ENCODE data around the gene TRIM17.
A peak's percentile ranks its signal among the peaks of the same experiment; 100 is the strongest.

TRIM17 gene

GRCh38 chr1:228416217-228416933, at the start of gene TRIM17:
Gene TRIM17 (minus strand): TSS chr1:228416861. CDS start chr1:228415072, 1,789 bp downstream.
- DNase-seq (ENCODE audit: extremely low read depth in 1 of 2, low read depth in 1 of 2), result no peak

DNA sequence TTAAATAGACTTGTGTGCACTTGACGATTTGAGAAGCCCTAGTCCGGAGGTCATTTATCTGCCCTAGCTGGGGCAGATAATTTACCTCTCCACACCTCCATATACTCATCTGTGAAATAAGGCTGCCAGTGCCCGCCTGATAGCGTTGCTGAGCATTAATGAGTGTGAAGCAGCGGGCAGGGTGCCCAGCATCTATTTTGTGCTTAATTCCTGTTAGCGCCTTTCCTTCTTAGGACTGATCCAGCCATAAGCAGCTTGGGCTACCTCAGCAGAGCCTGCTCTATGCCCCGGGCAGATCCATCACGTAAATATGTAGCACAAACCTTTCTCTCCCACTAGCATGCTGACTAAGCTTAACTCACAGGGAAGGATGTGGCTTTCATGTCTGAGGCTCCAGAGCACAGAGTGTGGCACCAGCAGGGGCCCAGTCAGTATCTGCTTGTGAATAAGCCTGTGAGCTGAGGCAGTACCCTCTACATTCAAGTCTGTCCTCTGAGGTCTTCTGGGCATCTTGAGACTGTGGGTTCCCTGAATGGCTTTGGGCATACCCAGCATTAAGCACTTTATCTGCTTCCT, 49.0 kb upstream of the TRIM17 start:
- no peak for DNase-seq (ENCODE audit: extremely low read depth in 1 of 2, low read depth in 1 of 2)

- DNase-seq (ENCODE audit: extremely low read depth in 1 of 2, low read depth in 1 of 2), result no peak
Measured at GRCh38 chr1:228465141-228465540, 48.5 kb upstream of the TRIM17 start.

DNA sequence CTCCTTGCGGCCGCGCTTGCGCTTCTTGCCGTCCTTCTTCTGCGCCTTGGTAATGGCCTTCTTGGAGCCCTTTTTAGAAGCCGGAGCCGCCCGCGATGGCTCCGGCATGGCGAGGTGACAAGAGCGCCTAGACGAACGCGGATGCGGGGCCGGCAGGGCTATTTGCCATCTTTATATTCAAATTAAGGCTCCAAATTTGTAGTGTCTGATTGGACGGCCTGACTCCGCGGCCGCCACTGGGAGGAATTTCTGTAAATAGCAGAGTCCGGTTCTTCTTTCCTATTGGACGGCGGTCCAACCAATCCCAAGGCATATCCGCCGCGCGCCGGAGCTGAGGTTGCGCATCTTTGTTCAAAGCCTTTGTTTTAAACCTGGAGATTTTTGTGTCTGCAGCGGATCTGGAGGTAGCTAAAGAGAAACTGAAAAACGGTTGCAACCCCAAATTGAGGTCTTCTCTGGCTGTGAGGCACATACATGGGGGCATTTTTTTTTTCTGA, 47.9 kb upstream of the TRIM17 start:
- peak; percentile 71 to 73 for DNase-seq (ENCODE audit: extremely low read depth in 1 of 2, low read depth in 1 of 2)

DNA sequence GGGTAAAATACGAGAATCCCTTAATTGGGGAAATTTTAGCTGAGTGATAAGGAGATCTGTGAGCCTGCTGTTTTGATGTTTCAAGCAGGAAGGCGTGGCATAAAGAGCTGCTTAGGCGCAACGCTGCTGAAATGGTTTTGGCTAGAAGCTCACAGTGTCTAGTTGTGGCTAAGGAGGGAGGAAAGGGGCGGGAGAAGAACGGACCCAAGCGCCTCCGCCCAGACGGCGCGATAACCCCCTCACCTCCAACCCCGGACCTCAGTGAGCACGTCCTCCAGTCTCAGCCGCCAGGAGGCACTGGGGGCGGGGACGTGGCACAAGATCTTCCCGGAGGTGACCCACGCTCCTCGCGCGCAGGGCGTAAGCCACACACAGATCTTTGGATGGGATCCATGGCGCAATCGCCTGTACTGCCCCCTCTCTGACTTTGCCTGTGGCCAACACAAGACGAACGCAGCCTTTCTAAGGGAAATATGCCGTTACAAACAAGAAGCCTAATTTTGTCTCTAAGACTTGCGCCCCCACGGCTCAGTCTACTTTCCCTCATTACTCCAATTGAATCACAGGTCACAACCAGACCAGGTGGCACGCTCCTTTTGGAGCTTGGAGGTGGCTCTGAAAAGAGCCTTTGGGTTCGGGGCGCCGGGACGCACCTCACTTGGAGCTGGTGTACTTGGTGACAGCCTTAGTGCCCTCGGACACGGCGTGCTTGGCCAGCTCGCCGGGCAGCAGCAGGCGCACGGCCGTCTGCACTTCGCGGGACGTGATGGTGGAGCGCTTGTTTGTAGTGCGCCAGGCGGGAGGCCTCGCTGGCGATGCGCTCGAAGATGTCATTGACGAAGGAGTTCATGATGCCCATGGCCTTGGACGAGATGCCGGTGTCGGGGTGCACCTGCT, 47.1 kb upstream of the TRIM17 start:
- no peak for DNase-seq (ENCODE audit: extremely low read depth in 1 of 2, low read depth in 1 of 2)

GRCh38 chr1:228463009-228463558, 46.4 kb upstream of the TRIM17 start:
- DNase-seq (ENCODE audit: extremely low read depth in 1 of 2, low read depth in 1 of 2), result no peak

GRCh38 chr1:228462560-228462959, 45.9 kb upstream of the TRIM17 start:
- no peak for DNase-seq (ENCODE audit: extremely low read depth in 1 of 2, low read depth in 1 of 2)

GRCh38 chr1:228460821-228461220, 44.2 kb upstream of the TRIM17 start:
- DNase-seq (ENCODE audit: extremely low read depth in 1 of 2, low read depth in 1 of 2), result no peak

- no peak for DNase-seq (ENCODE audit: extremely low read depth in 1 of 2, low read depth in 1 of 2)
Measured at GRCh38 chr1:228459091-228459993, 42.7 kb upstream of the TRIM17 start.

- peak; percentile 60 to 74 for DNase-seq (ENCODE audit: extremely low read depth in 1 of 2, low read depth in 1 of 2)
Measured at GRCh38 chr1:228457396-228458176, 40.9 kb upstream of the TRIM17 start.

DNA sequence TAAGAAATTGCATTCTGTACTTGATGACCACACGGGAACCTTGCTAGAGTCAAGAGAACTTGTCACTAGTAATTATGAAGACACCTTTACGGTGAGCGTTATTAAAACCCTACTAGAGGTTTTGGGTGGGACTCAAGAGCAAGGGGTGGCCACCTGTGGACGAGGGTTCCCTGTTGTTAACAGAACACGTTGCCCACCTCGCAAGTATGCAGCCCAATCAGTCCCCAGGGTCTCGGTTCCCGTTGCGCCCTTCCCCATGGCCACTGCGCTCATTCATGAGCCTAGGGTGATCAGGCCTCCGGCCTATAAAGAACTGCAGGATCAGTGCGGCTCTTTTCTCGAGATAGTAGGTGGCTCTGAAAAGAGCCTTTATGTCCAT, 40.3 kb upstream of the TRIM17 start:
- no peak for DNase-seq (ENCODE audit: extremely low read depth in 1 of 2, low read depth in 1 of 2)

DNA sequence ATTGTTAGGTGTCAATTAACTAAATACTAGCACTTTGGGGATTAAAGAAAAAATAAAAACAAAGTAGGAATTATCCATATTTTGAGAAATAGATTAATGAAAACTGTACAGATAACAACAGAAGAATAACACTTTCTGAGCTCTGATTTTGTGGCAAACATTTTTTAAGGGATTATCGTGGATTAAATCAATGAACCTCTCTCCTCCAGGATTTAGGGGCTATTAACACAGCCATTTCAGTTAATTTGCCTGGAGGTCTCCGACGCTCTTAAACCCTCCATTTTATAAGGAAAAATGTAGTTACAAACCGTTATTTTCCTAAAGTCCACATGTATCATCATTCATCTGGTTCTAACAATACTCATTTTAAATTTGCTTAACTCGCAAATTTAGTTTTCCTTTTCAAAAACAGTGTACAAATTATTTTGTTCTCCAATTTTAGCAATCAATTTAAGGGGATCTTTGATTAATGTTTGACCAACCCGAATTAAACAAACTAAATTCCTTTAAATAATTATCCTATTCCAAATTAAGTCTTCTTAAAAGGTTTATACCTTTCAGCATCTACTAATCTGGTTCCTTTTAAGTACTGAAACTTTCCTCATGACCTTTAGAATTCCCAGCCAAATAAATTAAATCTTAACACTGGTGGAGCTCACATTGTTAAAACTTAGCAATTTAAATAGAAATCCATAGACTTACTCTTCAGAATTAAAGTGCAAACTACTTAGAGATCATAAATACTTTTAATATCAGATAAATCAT, 39.8 kb upstream of the TRIM17 start:
- no peak for DNase-seq (ENCODE audit: extremely low read depth in 1 of 2, low read depth in 1 of 2)

DNA sequence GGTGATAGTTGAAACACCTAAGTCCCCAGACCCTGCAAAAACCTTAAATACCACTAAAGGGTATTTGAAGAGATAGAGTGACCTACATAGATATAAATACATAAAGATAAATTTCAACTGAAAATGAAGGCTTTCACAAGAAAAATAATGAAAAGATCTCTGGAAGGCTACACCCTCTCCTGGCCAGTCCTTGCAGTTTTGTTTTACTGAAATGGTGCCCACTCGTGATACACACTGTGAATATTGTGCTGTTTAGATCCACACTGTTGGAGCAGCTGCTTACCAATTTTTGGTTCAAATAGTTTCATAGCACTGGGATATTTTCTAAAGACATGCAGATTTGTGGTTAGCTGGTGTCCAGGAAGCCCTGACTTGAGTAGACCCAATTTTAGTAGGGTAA, 39.1 kb upstream of the TRIM17 start:
- no peak for DNase-seq (ENCODE audit: extremely low read depth in 1 of 2, low read depth in 1 of 2)

- no peak for DNase-seq (ENCODE audit: extremely low read depth in 1 of 2, low read depth in 1 of 2)
Measured at GRCh38 chr1:228454238-228454637, 37.6 kb upstream of the TRIM17 start.

DNA sequence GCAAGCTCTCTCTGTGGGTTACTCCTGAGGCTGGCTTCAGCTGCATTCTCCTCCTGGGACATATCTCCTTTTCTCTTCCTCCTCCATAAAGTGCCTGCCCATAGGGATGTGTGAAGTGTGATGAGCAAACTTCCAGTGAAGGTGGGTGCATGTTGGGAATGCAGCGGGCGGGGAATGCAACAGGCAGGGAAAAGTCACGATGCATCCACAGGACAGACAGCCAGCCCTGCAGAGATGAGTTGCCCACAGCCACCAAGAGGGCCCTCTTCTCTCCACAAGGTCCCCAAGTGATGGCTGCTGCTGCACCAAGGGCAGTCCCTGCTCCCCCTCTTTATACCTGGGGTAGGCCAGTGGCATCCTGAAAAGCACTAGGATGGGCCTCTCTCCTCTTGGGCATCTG, 37.0 kb upstream of the TRIM17 start:
- DNase-seq (ENCODE audit: extremely low read depth in 1 of 2, low read depth in 1 of 2), result no peak

GRCh38 chr1:228453022-228453560, 36.4 kb upstream of the TRIM17 start:
- no peak for DNase-seq (ENCODE audit: extremely low read depth in 1 of 2, low read depth in 1 of 2)

- no peak for DNase-seq (ENCODE audit: extremely low read depth in 1 of 2, low read depth in 1 of 2)
Measured at GRCh38 chr1:228452194-228453021, 35.7 kb upstream of the TRIM17 start.

DNA sequence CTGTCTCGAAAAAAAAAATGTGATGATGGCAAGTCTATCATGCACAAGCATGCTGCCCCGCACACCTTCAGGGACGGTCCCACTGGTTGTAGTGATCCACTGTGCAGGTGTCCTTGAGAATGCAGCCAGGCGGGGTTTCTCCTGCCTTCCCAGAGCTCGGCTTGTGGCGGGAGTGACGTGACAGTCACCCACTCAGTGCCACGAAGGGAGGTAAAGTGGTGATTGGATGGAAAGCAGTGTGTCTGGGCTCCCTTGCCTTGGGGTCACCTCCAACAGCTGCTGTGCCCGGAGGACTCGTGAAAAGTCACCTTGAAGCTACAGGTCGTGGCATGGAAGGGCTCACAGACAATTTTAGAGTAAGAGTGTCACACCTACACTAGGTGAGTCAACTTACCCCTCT, 33.5 kb upstream of the TRIM17 start:
- DNase-seq (ENCODE audit: extremely low read depth in 1 of 2, low read depth in 1 of 2), result no peak

All from activated CD8-positive, alpha-beta memory T cell treated with anti-CD3 and anti-CD28 coated beads for 1 hour (primary cell).